ENCODE data around the gene ALDH1L2. TPM values are rescaled to one million over a fixed set of nuclear protein-coding genes. Genes with fewer than 3 reads are reported as not detected.

The ALDH1L2 gene
- polyA plus RNA-seq, 1 experiment = 76.1 TPM

GRCh38 chr12:105048315-105048714 lies 35.9 kb downstream of the ALDH1L2 start:
- Histone ChIP-seq H3K4me3 (ENCODE audit: low read depth, low read length) (no peak overlapping the region), H3K36me3 (ENCODE audit: control insufficient read depth, insufficient read depth, low read length) (peaks cover 28% of the 10 kb centered on the region), H3K27me3 (ENCODE audit: control insufficient read depth, insufficient read depth, low read length) (no peaks in the 10 kb centered on the region)
- DNase-seq (ENCODE audit: low read depth) = no peak
- POLR2A ChIA-PET = no interaction called here
- TF ChIP-seq CTCF (IDR thresholded peaks at IDR 0.05; ENCODE audit: insufficient read depth, low read depth, low read length) = no peak
- CTCF ChIA-PET = interaction anchor here (1.2 kb wide), 1 partner anchor 12 kb away, joined by 4 read pairs; no protein-coding TSS in a partner anchor

- ChIA-PET POLR2A (no interaction called here), CTCF (no interaction called here)
- DNase-seq (ENCODE audit: low read depth) = no peak
- Histone ChIP-seq H3K4me3 (ENCODE audit: low read depth, low read length) (no peak overlapping the region), H3K27me3 (ENCODE audit: control insufficient read depth, insufficient read depth, low read length) (no peaks in the 10 kb centered on the region), H3K36me3 (ENCODE audit: control insufficient read depth, insufficient read depth, low read length) (peaks cover 31% of the 10 kb centered on the region)
- TF ChIP-seq CTCF (IDR thresholded peaks at IDR 0.05; ENCODE audit: insufficient read depth, low read depth, low read length) = no peak
Observed at GRCh38 chr12:105047308-105047707, 37.0 kb downstream of the ALDH1L2 start.

- Histone ChIP-seq H3K27me3 (ENCODE audit: control insufficient read depth, insufficient read depth, low read length) (no peaks in the 10 kb centered on the region), H3K4me3 (ENCODE audit: low read depth, low read length) (no peak overlapping the region), H3K36me3 (ENCODE audit: control insufficient read depth, insufficient read depth, low read length) (peaks cover 20% of the 10 kb centered on the region)
- CTCF ChIA-PET = interaction anchor here (0.9 kb wide), 1 partner anchor 841 kb away, joined by 3 read pairs; no protein-coding TSS in a partner anchor
- no peak for DNase-seq (ENCODE audit: low read depth)
- TF ChIP-seq CTCF (IDR thresholded peaks at IDR 0.05; ENCODE audit: insufficient read depth, low read depth, low read length) = no peak
- POLR2A ChIA-PET = no interaction called here
Observed at GRCh38 chr12:105041186-105041585, 43.1 kb downstream of the ALDH1L2 start.

GRCh38 chr12:105040476-105040875 lies 43.8 kb downstream of the ALDH1L2 start:
- CTCF ChIA-PET = no interaction called here
- Histone ChIP-seq H3K27me3 (ENCODE audit: control insufficient read depth, insufficient read depth, low read length) (no peaks in the 10 kb centered on the region), H3K4me3 (ENCODE audit: low read depth, low read length) (no peak overlapping the region), H3K36me3 (ENCODE audit: control insufficient read depth, insufficient read depth, low read length) (peaks cover 20% of the 10 kb centered on the region)
- POLR2A ChIA-PET = no interaction called here
- TF ChIP-seq CTCF (IDR thresholded peaks at IDR 0.05; ENCODE audit: insufficient read depth, low read depth, low read length) = no peak
- DNase-seq (ENCODE audit: low read depth) = no peak

- POLR2A ChIA-PET = no interaction called here
- DNase-seq (ENCODE audit: low read depth) = no peak
- Histone ChIP-seq H3K27me3 (ENCODE audit: control insufficient read depth, insufficient read depth, low read length) (no peaks in the 10 kb centered on the region), H3K4me3 (ENCODE audit: low read depth, low read length) (no peak overlapping the region), H3K36me3 (ENCODE audit: control insufficient read depth, insufficient read depth, low read length) (peaks cover 22% of the 10 kb centered on the region)
- TF ChIP-seq CTCF (IDR thresholded peaks at IDR 0.05; ENCODE audit: insufficient read depth, low read depth, low read length) = no peak
- CTCF ChIA-PET = no interaction called here
Observed at GRCh38 chr12:105036937-105037649, 47.2 kb downstream of the ALDH1L2 start.
